WTC11 (cell line): Measurements from ENCODE around the gene AIP. TPM values are rescaled to one million over a fixed set of nuclear protein-coding genes. Genes with fewer than 3 reads are reported as not detected.
A peak's percentile ranks its signal among the peaks of the same experiment; 100 is the strongest.

Experiments used
- ATAC-seq: fragments of 200-7000 bp; cut with Tn5 transposase; 2 replicates; pipeline ENCODE4 v1.10.0; 2021; ENCODE audit warnings: mild to moderate bottlenecking, moderate library complexity
- CTCF ChIA-PET: fragments of 300-600 bp; sonication (Branson Sonifier 250); formaldehyde crosslinking; loops from one replicate; lab custom pipeline; 2021; ENCODE audit warnings: antibody characterized with exemption; lab: Charles Lee
- POLR2A ChIA-PET: fragments of 350-600 bp; sonication (Branson Sonifier 250); formaldehyde crosslinking; loops from one replicate; lab custom pipeline; 2021; ENCODE audit warnings: antibody characterized with exemption; lab: Charles Lee
- DNase-seq: peaks from one replicate; pipeline ENCODE4 v3.0.0; 2021; ENCODE audit warnings: low spot score
- H3K27ac Mint-ChIP-seq: 2 replicates; pipeline ENCODE4 v1.8.0; 2021; ENCODE audit warnings: mixed read lengths
- H3K27me3 Mint-ChIP-seq: 2 replicates; pipeline ENCODE4 v1.8.0; 2021; ENCODE audit warnings: low read depth, mild to moderate bottlenecking, moderate library complexity, mixed read lengths
- H3K36me3 Mint-ChIP-seq: 2 replicates; pipeline ENCODE4 v1.8.0; 2021; ENCODE audit warnings: mixed read lengths
- H3K4me1 Mint-ChIP-seq: 2 replicates; pipeline ENCODE4 v1.8.0; 2022; ENCODE audit warnings: mixed read lengths
- H3K4me3 Mint-ChIP-seq: 2 replicates; pipeline ENCODE4 v1.8.0; 2021; ENCODE audit warnings: mild to moderate bottlenecking, moderate library complexity, mixed read lengths
- H3K9me3 Mint-ChIP-seq: 2 replicates; pipeline ENCODE4 v1.8.0; 2021; ENCODE audit warnings: mixed read lengths
- CREB1 ChIP-seq: sonication (generic); formaldehyde crosslinking; IDR thresholded peaks from 2 replicates; pipeline ENCODE4 v1.8.0; 2023; ENCODE audit warnings: mild to moderate bottlenecking, missing genetic modification reagents
- ESRRA ChIP-seq: sonication (generic); formaldehyde crosslinking; IDR thresholded peaks from 2 replicates; pipeline ENCODE4 v1.8.1; 2022; ENCODE audit warnings: mild to moderate bottlenecking, missing genetic modification reagents, borderline replicate concordance
- GRHL2 ChIP-seq: fragments of 250-450 bp; sonication (Bioruptor Pico); IDR thresholded peaks from 2 replicates; pipeline ENCODE4 v1.8.0; 2022; ENCODE audit warnings: mild to moderate bottlenecking, moderate library complexity; ENCODE audit not compliant: insufficient replicate concordance, severe bottlenecking
- MXD4 ChIP-seq: fragments of 250-450 bp; sonication (Bioruptor Pico); IDR thresholded peaks from 2 replicates; pipeline ENCODE4 v1.8.0; 2021; ENCODE audit warnings: mild to moderate bottlenecking, moderate library complexity, borderline replicate concordance
- NR3C1 ChIP-seq: sonication (generic); formaldehyde crosslinking; conservative IDR thresholded peaks from 2 replicates; pipeline ENCODE4 v1.8.1; 2023; ENCODE audit warnings: low read depth, mild to moderate bottlenecking, missing genetic modification reagents
- RORB ChIP-seq: fragments of 250-450 bp; sonication (Bioruptor Pico); IDR thresholded peaks from 2 replicates; pipeline ENCODE4 v1.9.0; 2021; ENCODE audit warnings: mild to moderate bottlenecking
- SMAD3 ChIP-seq: sonication (generic); formaldehyde crosslinking; IDR thresholded peaks from 2 replicates; pipeline ENCODE4 v1.8.0; 2022; ENCODE audit warnings: missing genetic modification reagents, mild to moderate bottlenecking, borderline replicate concordance
- SP1 ChIP-seq: sonication (generic); formaldehyde crosslinking; conservative IDR thresholded peaks from 2 replicates; pipeline ENCODE4 v1.8.1; 2022; ENCODE audit warnings: missing genetic modification reagents
- ZNF121 ChIP-seq: sonication (generic); formaldehyde crosslinking; IDR thresholded peaks from 2 replicates; pipeline ENCODE4 v1.8.0; 2023; ENCODE audit warnings: missing genetic modification reagents
- ZNF138 ChIP-seq: sonication (generic); formaldehyde crosslinking; conservative IDR thresholded peaks from 2 replicates; pipeline ENCODE4 v1.8.1; 2022; ENCODE audit warnings: mild to moderate bottlenecking, moderate library complexity, missing genetic modification reagents
- ZNF263 ChIP-seq: sonication (generic); formaldehyde crosslinking; IDR thresholded peaks from 2 replicates; pipeline ENCODE4 v1.8.1; 2022; ENCODE audit warnings: low read depth, mild to moderate bottlenecking, moderate library complexity, missing genetic modification reagents
- ZNF396 ChIP-seq: fragments of 250-450 bp; sonication (Bioruptor Pico); IDR thresholded peaks from 2 replicates; pipeline ENCODE4 v1.8.0; 2021; ENCODE audit warnings: mild to moderate bottlenecking, moderate library complexity, borderline replicate concordance
- total RNA-seq: library from RNA; stranded (reverse); gene quantifications from 3 replicates; pipeline ENCODE4 v1.2.3, GENCODE V29; 2021
- TF ChIP-seq, protein P1 (sequence below): sonication (generic); formaldehyde crosslinking; IDR thresholded peaks from 2 replicates; pipeline ENCODE4 v1.8.0; 2022; ENCODE audit warnings: mild to moderate bottlenecking, missing genetic modification reagents
- TF ChIP-seq, protein P2 (sequence below): sonication (generic); formaldehyde crosslinking; IDR thresholded peaks from 2 replicates; pipeline ENCODE4 v1.8.0; 2023; ENCODE audit warnings: missing genetic modification reagents
- TF ChIP-seq, protein P3 (sequence below): fragments of 250-450 bp; sonication (Bioruptor Pico); IDR thresholded peaks from 2 replicates; pipeline ENCODE4 v1.9.0; 2021; ENCODE audit warnings: mild to moderate bottlenecking, borderline replicate concordance
- TF ChIP-seq, protein P4 (sequence below): sonication (generic); formaldehyde crosslinking; IDR thresholded peaks from 2 replicates; pipeline ENCODE4 v1.8.1; 2023; ENCODE audit warnings: mild to moderate bottlenecking, missing genetic modification reagents, moderate library complexity
- TF ChIP-seq, protein P5 (sequence below): sonication (generic); formaldehyde crosslinking; IDR thresholded peaks from 2 replicates; pipeline ENCODE4 v1.8.0; 2022; ENCODE audit warnings: mild to moderate bottlenecking, missing genetic modification reagents
- TF ChIP-seq, protein P6 (sequence below): sonication (generic); formaldehyde crosslinking; conservative IDR thresholded peaks from 2 replicates; pipeline ENCODE4 v1.8.1; 2022; ENCODE audit warnings: mild to moderate bottlenecking, missing genetic modification reagents
- TF ChIP-seq, protein P7 (sequence below): fragments of 250-450 bp; sonication (Bioruptor Pico); IDR thresholded peaks from 2 replicates; pipeline ENCODE4 v2.1.2; 2022; ENCODE audit warnings: mild to moderate bottlenecking, moderate library complexity

AIP gene
- total RNA-seq, 1 experiment from 2014 or later = 32.8 TPM

DNA sequence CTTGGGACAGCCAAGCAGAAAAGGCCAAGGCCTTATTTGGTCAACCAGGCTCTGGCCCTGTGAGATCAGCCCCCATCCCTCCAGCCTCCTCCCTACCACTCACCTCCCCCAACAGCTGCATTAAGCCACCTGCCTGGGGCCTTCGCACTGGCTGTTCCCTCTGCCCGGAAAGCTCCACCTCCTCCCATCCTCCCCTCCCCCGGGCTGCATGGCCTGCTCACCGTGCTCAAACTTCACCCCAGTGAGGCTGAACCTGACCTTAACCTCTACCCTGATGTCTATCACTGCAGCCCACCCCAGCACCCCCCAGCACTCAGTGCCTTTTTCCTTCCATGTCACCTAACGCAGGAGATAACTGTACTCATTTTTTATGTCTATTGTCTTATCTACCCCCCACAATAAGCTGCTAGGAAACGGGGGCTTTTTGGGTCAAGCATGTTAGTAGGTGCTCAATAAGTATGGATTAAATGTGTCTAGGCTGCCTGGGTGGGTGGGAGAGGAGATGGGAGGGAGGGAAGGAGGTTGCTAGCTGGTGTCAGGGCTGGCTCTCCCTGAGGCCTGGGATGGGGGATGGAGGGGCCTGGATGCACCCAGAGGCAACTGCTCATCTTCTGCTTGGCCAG lies 46.3 kb upstream of the AIP start (continued):
- TF ChIP-seq, protein P1, sequence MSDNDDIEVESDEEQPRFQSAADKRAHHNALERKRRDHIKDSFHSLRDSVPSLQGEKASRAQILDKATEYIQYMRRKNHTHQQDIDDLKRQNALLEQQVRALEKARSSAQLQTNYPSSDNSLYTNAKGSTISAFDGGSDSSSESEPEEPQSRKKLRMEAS (CRISPR knock-in tag) = peak; percentile 67

DNA sequence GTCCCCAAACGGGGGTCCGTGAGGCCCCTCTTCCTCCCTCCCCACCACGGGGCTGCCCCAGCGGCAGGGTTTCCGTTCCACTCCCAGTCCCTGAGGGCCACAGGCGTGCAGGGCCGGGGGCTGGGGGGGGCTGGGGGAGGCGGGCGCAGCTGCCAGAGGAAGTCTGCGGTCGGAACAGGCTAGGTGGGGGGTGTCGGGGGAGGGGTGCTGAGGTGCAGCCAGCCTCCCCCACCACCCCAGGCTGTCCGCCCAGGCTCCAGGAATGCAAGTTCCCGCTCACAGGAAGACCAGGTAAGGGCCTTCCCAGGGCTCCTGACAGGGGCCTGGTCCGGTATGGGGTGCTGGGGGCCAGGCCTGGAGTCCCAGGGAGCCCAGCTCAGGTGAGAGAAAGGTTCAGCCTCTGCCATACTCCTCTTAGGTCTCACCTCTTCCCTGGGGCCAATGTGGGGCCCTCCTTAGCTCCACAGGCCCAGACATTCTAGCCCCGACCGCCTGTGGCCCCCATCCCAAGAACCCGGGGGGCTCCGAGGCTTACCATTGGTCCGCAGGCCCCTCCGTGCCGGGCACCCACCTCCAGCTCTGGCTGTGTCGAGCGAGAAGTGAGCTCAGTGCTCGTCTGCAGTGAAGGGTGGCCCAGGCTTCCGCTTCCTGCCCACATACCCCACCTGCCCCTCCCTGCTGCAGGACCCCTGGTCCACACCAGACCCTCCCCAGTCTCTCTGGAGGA lies 45.6 kb upstream of the AIP start, which contains the start of gene PTPRCAP:
Gene PTPRCAP (minus strand): TSS at position 601 of the 727 bp plus-strand sequence. CDS start 63 bp downstream, at position 538.
- Mint-ChIP-seq H3K36me3 (0 out of 2 replicates have a peak, but pooled peaks cover under 1% of the 10 kb centered on the region), H3K9me3 (no peaks in the 10 kb centered on the region), H3K27me3 (no peaks in the 10 kb centered on the region), H3K4me1 (peaks cover 16% of the 10 kb centered on the region), H3K27ac (peak within 1 kb of the TSS; percentile 90), H3K4me3 (no peak within 1 kb of the TSS)
- no peak for TF ChIP-seq ESRRA (CRISPR knock-in tag)
- TF ChIP-seq CREB1 = no peak
- no peak for TF ChIP-seq SP1 (CRISPR knock-in tag)
- TF ChIP-seq MXD4 = no peak
- TF ChIP-seq, protein P2, sequence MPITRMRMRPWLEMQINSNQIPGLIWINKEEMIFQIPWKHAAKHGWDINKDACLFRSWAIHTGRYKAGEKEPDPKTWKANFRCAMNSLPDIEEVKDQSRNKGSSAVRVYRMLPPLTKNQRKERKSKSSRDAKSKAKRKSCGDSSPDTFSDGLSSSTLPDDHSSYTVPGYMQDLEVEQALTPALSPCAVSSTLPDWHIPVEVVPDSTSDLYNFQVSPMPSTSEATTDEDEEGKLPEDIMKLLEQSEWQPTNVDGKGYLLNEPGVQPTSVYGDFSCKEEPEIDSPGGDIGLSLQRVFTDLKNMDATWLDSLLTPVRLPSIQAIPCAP (CRISPR knock-in tag) = no peak
- TF ChIP-seq, protein P3, sequence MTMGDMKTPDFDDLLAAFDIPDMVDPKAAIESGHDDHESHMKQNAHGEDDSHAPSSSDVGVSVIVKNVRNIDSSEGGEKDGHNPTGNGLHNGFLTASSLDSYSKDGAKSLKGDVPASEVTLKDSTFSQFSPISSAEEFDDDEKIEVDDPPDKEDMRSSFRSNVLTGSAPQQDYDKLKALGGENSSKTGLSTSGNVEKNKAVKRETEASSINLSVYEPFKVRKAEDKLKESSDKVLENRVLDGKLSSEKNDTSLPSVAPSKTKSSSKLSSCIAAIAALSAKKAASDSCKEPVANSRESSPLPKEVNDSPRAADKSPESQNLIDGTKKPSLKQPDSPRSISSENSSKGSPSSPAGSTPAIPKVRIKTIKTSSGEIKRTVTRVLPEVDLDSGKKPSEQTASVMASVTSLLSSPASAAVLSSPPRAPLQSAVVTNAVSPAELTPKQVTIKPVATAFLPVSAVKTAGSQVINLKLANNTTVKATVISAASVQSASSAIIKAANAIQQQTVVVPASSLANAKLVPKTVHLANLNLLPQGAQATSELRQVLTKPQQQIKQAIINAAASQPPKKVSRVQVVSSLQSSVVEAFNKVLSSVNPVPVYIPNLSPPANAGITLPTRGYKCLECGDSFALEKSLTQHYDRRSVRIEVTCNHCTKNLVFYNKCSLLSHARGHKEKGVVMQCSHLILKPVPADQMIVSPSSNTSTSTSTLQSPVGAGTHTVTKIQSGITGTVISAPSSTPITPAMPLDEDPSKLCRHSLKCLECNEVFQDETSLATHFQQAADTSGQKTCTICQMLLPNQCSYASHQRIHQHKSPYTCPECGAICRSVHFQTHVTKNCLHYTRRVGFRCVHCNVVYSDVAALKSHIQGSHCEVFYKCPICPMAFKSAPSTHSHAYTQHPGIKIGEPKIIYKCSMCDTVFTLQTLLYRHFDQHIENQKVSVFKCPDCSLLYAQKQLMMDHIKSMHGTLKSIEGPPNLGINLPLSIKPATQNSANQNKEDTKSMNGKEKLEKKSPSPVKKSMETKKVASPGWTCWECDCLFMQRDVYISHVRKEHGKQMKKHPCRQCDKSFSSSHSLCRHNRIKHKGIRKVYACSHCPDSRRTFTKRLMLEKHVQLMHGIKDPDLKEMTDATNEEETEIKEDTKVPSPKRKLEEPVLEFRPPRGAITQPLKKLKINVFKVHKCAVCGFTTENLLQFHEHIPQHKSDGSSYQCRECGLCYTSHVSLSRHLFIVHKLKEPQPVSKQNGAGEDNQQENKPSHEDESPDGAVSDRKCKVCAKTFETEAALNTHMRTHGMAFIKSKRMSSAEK (CRISPR knock-in tag) = no peak
- TF ChIP-seq ZNF396 (CRISPR knock-in tag) = no peak
- TF ChIP-seq ZNF263 = no peak
- TF ChIP-seq NR3C1 = no peak
- no peak for TF ChIP-seq GRHL2 (CRISPR knock-in tag)
- TF ChIP-seq, protein P4, sequence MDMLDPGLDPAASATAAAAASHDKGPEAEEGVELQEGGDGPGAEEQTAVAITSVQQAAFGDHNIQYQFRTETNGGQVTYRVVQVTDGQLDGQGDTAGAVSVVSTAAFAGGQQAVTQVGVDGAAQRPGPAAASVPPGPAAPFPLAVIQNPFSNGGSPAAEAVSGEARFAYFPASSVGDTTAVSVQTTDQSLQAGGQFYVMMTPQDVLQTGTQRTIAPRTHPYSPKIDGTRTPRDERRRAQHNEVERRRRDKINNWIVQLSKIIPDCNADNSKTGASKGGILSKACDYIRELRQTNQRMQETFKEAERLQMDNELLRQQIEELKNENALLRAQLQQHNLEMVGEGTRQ (CRISPR knock-in tag) = no peak
- TF ChIP-seq, protein P5, sequence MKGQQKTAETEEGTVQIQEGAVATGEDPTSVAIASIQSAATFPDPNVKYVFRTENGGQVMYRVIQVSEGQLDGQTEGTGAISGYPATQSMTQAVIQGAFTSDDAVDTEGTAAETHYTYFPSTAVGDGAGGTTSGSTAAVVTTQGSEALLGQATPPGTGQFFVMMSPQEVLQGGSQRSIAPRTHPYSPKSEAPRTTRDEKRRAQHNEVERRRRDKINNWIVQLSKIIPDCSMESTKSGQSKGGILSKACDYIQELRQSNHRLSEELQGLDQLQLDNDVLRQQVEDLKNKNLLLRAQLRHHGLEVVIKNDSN (CRISPR knock-in tag) = no peak
- TF ChIP-seq, protein P6, sequence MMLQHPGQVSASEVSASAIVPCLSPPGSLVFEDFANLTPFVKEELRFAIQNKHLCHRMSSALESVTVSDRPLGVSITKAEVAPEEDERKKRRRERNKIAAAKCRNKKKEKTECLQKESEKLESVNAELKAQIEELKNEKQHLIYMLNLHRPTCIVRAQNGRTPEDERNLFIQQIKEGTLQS (CRISPR knock-in tag) = no peak
- no peak for TF ChIP-seq ZNF138 (CRISPR knock-in tag)
- no peak for TF ChIP-seq SMAD3
- TF ChIP-seq, protein P7, sequence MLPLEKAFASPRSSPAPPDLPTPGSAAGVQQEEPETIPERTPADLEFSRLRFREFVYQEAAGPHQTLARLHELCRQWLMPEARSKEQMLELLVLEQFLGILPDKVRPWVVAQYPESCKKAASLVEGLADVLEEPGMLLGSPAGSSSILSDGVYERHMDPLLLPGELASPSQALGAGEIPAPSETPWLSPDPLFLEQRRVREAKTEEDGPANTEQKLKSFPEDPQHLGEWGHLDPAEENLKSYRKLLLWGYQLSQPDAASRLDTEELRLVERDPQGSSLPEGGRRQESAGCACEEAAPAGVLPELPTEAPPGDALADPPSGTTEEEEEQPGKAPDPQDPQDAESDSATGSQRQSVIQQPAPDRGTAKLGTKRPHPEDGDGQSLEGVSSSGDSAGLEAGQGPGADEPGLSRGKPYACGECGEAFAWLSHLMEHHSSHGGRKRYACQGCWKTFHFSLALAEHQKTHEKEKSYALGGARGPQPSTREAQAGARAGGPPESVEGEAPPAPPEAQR (CRISPR knock-in tag) = no peak
- no peak for TF ChIP-seq ZNF121 (CRISPR knock-in tag)
- no peak for TF ChIP-seq RORB (CRISPR knock-in tag)
- ATAC-seq = peak; percentile 11
- peak; percentile 57 for DNase-seq
- POLR2A ChIA-PET = interaction anchor here (0.7 to 2.2 kb wide), 6 partner anchors 9 to 47 kb away, joined by 3 to 11 read pairs (median 4); partner anchors contain the start of genes PPP1CA and RPS6KB2
- CTCF ChIA-PET = interaction anchor here (0.6 to 4.2 kb wide), 6 partner anchors 9 to 48 kb away, joined by 3 to 31 read pairs (median 4); partner anchors contain the start of genes PPP1CA, RAD9A and RPS6KB2
